ENCODE data around the gene SLC13A3.
"Not testable (repeated sequence)": the region's sequence is repeated elsewhere in the genome, so short reads cannot be mapped to it uniquely, and the experiment has no call there.

The SLC13A3 gene

GRCh38 chr20:46681032-46681854, 30.0 kb upstream of the SLC13A3 start:
- peak; percentile 66 for DNase-seq (ENCODE audit: low spot score)

GRCh38 chr20:46680684-46681031, 29.4 kb upstream of the SLC13A3 start:
- no peak for DNase-seq (ENCODE audit: low spot score)

DNA sequence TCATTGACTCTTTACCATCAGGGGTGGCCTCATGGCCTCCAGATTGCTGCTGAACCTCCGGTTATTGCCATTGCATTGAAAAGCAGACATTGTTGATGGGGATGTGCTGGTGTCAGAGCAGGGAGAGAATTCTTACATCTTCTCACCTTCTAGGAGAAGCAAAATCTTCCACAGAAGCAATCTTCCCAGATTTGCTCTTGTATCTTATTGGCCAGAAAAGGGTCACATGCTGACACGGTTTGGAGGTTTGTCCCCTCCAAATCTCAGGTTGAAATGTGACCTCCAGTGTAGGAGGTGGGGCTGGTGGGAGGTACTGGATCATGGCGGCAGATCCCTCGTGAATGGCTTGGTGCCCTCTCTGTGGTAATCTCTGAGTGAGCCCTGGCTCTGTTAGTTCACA, 27.3 kb upstream of the SLC13A3 start:
- DNase-seq (ENCODE audit: low spot score), result no peak

- no peak for DNase-seq (ENCODE audit: low spot score)
These were observed 26.3 kb upstream of the SLC13A3 start for GRCh38 chr20:46677608-46678007.

DNA sequence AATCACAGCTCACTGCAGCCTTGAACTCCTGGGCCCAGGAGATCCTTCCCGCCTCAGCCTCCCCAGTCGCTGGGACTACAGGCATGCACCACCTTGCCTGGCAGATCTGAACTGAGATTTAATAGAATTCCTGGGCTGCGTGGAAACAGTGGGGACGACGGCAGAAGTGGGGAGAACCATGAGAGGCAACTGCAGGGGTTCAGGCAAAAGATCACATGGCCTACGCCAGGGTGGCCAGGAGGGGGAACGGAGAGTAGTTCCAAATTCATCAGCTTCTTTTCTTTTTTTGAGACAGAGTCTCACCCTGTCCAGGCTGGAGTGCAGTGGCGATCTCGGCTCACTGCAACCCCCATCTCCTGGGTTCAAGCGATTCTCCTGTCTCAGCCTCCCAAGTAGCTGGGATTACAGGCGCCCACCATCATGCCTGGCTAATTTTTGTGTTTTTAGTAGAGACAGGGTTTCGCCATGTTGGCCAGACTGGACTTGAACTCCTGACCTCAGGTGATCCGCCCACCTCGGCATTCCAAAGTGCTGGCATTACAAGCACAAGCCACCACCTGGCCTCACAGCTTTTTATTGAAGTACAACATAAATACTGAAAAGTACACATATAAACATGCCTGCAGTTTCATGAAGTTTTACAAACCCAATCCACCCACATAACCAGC, 25.5 kb upstream of the SLC13A3 start:
- DNase-seq (ENCODE audit: low spot score), result not testable (repeated sequence)

DNA sequence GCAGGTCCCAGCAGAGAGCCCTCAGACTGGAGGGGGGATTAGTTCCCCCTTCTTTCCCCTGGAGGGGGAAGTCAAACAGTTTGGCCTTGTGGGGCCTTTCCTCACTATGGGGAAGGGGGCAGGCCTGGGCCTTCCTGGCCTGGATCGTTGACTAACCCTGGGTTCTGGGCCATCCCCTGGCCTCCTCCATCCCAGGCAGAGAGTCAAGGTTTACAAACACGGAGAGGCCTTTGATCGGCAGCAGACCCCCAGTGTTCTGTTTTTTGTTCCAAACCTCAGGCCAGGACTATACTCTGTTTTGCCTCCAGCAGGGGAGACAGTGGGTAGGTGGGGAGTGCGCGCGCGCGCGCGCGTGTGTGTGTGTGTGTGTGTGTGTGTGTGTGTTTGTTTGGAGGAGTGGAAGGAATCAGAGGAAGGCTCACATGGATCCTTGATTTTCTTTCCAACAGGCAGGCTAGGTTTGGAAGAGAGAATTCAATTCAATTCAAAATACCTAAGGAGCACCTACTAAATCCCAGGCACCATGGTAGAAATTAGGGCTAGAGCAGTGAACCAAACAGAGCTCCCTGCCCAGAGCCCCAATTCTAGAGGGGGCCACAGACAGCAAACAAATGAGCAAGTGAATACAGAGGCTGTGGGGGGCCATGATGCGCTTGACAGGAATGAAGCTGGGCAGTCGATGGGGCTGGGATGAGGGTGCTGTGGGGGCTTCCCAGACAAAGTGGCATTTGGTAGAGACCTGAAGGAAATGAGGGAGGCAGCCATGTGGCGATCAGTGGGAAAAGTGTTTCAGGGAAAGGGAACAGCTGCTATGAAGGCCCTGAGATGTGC, 23.2 kb upstream of the SLC13A3 start:
- no peak for DNase-seq (ENCODE audit: low spot score)

DNA sequence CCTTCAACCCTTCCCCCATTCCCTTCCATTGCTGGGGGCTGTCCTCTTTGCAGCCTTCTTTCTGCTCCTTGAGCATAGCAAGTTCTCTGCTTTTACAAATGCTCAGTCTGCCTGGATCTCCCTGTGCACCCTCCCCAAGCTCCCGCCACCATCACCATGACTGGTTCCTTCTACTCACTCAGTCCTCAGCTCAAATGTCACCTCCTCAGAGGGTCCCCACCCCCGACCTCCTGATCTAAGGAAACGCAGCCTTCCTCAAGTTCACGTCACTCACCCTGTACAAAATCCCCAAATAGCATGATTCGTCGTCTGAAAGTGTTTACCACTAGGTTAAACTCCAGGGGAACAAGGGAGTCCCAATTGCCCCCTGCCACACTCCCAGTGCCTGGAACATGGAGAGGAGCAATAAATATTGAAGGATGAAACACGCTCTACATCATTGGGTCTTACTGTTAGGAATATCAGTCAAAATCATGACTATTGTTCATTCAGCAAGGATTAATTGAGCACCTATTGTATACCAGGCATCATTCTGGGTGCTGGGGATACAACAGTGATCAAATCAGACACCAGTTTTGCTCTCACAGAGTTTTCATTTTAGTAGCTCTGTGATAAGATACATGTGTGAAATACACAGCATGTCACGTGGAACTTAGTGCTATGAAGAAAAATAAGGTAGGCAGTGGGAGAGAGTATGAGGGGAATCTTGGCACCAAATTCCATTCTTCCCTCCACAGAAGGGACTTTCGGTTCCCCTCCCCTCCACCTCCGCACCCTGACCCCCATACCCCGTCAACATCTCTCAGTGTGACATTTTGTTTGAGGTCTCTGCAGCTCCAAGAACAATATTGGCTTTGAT, 22.4 kb upstream of the SLC13A3 start:
- DNase-seq (ENCODE audit: low spot score), result no peak

GRCh38 chr20:46672543-46673148, 21.4 kb upstream of the SLC13A3 start:
- DNase-seq (ENCODE audit: low spot score), result no peak

- no peak for DNase-seq (ENCODE audit: low spot score)
These were observed 20.7 kb upstream of the SLC13A3 start for GRCh38 chr20:46671866-46672542.

DNA sequence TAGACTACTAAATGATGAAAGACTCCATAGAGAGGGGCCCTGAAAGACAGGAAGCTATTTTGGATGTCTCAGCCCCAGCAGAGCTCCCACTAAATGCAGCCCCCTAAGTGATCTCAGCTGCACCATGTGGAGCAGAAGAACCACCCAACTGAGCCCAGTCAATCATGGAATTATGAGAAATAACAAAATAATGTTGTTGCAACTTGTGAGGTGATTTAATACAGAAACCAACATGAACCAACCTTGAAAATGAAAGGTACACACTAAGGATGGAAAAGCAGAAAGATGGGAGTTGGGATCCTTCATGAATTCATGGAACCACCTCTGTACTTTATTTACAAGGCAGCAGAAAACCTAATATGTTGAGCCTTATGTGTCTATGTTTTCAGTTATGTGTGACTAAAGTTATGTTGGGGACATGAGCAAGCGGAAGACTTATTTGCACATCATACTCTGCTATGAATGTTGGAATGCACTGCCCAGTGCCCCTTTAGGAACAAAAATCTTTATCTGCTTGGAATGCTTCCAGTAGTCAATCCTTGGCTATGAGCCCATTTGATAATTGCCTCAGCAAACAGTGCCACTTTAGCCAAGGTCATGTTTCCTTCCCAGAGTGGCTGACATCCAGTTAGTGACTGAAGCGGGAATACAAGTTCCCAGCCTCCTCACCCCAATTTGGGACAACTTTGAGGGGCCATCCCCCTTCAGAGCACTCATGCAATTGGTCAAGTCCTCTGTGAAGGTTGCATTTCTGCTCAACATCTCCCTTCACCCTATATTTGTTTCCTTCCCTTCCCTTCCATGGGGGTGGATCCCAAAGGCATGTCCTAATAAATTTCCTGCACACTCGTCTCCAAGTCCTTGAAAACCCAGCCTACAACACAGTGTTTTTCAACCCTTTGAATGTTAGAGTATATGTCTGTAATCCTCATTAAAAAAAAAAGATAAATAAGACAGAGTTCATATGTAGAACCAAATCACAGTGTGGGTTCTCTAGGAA, 19.6 kb upstream of the SLC13A3 start:
- no peak for DNase-seq (ENCODE audit: low spot score)

- DNase-seq (ENCODE audit: low spot score), result no peak
These were observed 18.9 kb upstream of the SLC13A3 start for GRCh38 chr20:46670228-46670584.

GRCh38 chr20:46666818-46667515, 15.7 kb upstream of the SLC13A3 start:
- no peak for DNase-seq (ENCODE audit: low spot score)

DNA sequence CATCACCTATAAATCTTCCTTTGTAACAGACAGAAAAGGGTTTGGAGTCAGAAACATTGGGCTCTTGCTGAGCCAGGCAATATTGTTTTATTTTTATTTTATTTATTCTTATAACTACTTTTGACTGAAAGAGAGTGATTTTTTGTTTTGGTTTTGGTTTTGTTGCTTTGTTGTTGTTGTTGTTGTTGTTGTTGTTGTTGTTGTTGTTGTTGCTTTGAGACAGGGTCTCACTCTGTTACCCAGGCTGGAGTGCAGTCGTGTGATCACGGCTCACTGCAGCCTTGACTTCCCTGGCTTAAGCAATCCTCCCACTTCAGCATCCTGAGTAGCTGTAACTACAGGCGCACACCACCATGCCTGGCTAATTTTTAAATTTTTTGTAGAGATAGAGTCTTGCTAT, 15.0 kb upstream of the SLC13A3 start:
- no peak for DNase-seq (ENCODE audit: low spot score)

DNA sequence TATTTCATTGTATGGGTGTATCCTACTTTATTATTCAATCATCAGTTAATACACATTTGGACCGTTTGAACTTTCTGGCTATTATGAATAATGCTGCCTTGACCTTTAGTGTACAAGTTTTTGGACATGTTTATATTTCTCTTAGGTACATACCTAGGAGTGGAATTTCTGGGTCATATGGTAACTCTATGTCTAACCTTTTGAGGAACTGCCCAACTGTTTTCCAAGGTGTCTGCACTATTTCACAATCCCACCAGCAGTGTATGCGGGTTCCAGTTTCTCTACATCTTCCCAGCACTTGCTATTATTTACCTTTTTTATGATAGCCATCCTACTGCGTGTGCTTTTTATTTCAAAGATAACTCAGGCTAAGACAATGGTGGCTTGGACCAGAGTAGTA, 14.3 kb upstream of the SLC13A3 start:
- DNase-seq (ENCODE audit: low spot score), result no peak

DNA sequence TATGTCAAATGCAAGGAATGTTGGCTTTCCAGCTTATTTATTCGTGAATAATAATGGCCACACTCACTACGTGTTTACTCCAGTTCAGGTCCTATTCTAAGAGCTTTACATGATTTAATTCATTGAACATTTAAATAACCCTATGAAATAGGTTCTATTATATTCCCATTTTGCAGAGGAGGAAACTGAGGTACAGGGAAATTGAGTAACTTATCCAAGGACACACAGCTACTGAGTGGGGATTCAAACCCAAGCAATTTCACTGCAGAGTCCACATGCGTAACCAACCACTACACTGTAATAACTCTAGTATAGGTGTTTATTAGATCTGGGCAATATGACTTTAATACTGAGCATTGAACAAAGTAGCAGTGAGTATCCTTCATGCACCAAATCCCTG, 12.3 kb upstream of the SLC13A3 start:
- DNase-seq (ENCODE audit: low spot score), result no peak

DNA sequence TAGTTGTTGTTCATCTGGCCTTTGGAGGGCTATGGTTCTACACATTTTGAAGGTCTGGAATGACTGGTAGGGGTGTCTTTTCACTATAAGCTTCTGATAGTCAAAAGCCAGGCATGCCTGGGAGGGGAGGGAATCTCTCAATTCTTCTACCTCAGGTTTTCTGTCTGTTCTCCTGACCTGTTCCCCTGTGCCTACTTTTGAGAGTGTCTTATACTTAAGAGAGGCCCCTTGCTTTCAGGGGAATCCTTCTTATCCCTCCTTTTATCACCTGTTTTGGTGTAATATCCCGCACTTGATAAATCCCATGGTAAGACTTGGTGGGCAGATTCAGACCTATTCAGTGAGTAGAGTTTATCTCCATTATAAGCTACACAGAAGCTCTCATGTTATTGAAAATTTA, 10.4 kb upstream of the SLC13A3 start:
- DNase-seq (ENCODE audit: low spot score), result no peak

GRCh38 chr20:46660487-46660886, 9.2 kb upstream of the SLC13A3 start:
- no peak for DNase-seq (ENCODE audit: low spot score)

GRCh38 chr20:46657618-46658017, 6.4 kb upstream of the SLC13A3 start:
- no peak for DNase-seq (ENCODE audit: low spot score)

- no peak for DNase-seq (ENCODE audit: low spot score)
These were observed 5.9 kb upstream of the SLC13A3 start for GRCh38 chr20:46657137-46657536.

Measured in D341Med (cell line).